HepG2 (cell line): ENCODE results near the gene DPM2. TPM values are rescaled to one million over a fixed set of nuclear protein-coding genes. Genes with fewer than 3 reads are reported as not detected.

ENCODE experiments used
- FOXJ3 ChIP-seq: sonication (generic); formaldehyde crosslinking; IDR thresholded peaks from 2 replicates; pipeline ENCODE4 v1.4.0; 2020; ENCODE audit warnings: missing genetic modification reagents, mild to moderate bottlenecking, borderline replicate concordance
- ZBTB38 ChIP-seq: sonication (generic); formaldehyde crosslinking; IDR thresholded peaks from 2 replicates; pipeline ENCODE4 v1.5.1; 2020; ENCODE audit warnings: mild to moderate bottlenecking, missing genetic modification reagents
- ZMAT3 ChIP-seq: sonication (generic); formaldehyde crosslinking; conservative IDR thresholded peaks from 2 replicates; pipeline ENCODE4 v1.7.0; 2021; ENCODE audit warnings: missing genetic modification reagents
- ZNF329 ChIP-seq: sonication (generic); formaldehyde crosslinking; IDR thresholded peaks from 2 replicates; pipeline ENCODE4 v1.9.0; 2021; ENCODE audit warnings: low read depth, mild to moderate bottlenecking, missing genetic modification reagents
- ZSCAN22 ChIP-seq: sonication (generic); formaldehyde crosslinking; IDR thresholded peaks from 2 replicates; pipeline ENCODE4 v1.4.0; 2020; ENCODE audit warnings: mild to moderate bottlenecking, missing genetic modification reagents
- polyA plus RNA-seq, 8 experiments: library from polyadenylated mRNA; depleted of rRNA in 3 of 8; stranded (reverse) in 7 of 8; unstranded in 1 of 8; fragments of >200 nt; fragmentation: Illumina TruSeq in 4 of 8; extraction: Trizol in 4 of 8; gene quantifications; 2 replicates each; pipeline versions ENCODE4 v1.2.1 to v1.2.3, GENCODE V29; 2011 to 2016; ENCODE audit warnings: low read depth in 4 of 8, missing spikeins in 1 of 8, mixed read lengths in 1 of 8; ENCODE audit not compliant: insufficient read depth in 1 of 8
- total RNA-seq, 5 experiments: library from RNA; depleted of rRNA; stranded (reverse); fragments of >200 nt; fragmentation: Illumina TruSeq; extraction: Trizol; gene quantifications; 2 replicates each; pipeline ENCODE4 v1.2.3, GENCODE V29; 2016; ENCODE audit warnings: low read depth in 1 of 5
- TF ChIP-seq, protein P1 (sequence below): sonication (generic); formaldehyde crosslinking; IDR thresholded peaks from one replicate; pipeline ENCODE4 v1.5.1; 2020; ENCODE audit warnings: mild to moderate bottlenecking, missing genetic modification reagents; ENCODE audit errors: not compliant biosample characterization
- TF ChIP-seq, protein P2 (sequence below): sonication (generic); formaldehyde crosslinking; IDR thresholded peaks from 2 replicates; pipeline ENCODE4 v1.5.0; 2020; ENCODE audit warnings: mild to moderate bottlenecking, missing genetic modification reagents, borderline replicate concordance
- TF ChIP-seq, protein P3 (sequence below): sonication (generic); formaldehyde crosslinking; IDR thresholded peaks from 2 replicates; pipeline ENCODE4 v1.8.0; 2022; ENCODE audit warnings: low read depth, missing genetic modification reagents

The DPM2 gene
- total and polyA plus RNA-seq, 2 of the 13 experiments (the other 11 are each of a cell fraction or from before 2014, with no cell fraction given) = 24.8 to 35.3 TPM

DNA sequence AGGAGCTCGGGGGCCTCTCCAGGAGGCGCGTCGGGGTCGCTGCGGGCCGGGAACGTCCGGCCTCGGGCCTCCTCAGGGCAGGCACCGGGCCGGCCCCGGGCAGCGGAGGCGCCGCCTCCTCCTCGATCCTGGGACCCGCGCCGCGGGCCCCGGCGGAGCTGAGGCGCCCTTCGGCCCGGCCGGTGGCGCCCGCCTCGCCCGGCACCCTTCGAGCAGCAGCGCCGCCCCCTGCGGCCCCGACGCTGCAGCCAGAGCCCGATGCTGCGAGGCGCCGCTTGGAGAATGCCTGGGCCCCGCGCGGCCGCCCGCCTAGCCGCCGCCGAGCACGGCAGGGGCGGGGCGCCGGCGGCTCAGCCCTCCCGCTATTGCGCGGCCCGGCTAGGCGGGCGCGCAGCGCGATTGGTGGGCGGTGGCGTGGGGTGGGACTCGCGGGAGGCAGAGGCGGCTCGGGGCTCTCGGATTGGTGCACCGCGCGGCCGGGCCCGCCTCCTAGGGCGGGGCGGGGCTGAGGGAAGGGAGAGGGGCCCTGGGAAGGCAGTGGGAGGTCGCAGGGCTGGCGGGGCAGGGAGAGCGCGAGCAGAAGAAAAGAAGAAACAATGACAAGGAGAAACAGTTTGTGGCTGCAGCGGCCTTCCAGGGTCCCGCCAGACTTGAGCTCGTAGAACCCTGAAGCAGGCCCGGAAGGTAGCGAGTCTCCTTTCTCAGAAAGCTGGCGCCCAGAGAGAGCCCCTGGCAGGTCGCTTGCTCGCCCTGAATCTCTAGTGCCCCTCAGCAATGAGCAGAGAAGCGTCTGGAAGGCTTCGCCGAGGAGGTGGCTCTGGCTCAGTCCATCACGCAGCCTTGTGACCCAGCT is 43.3 kb upstream of the DPM2 start, which contains the start of gene EEIG1 (continued):
- TF ChIP-seq, protein P1, sequence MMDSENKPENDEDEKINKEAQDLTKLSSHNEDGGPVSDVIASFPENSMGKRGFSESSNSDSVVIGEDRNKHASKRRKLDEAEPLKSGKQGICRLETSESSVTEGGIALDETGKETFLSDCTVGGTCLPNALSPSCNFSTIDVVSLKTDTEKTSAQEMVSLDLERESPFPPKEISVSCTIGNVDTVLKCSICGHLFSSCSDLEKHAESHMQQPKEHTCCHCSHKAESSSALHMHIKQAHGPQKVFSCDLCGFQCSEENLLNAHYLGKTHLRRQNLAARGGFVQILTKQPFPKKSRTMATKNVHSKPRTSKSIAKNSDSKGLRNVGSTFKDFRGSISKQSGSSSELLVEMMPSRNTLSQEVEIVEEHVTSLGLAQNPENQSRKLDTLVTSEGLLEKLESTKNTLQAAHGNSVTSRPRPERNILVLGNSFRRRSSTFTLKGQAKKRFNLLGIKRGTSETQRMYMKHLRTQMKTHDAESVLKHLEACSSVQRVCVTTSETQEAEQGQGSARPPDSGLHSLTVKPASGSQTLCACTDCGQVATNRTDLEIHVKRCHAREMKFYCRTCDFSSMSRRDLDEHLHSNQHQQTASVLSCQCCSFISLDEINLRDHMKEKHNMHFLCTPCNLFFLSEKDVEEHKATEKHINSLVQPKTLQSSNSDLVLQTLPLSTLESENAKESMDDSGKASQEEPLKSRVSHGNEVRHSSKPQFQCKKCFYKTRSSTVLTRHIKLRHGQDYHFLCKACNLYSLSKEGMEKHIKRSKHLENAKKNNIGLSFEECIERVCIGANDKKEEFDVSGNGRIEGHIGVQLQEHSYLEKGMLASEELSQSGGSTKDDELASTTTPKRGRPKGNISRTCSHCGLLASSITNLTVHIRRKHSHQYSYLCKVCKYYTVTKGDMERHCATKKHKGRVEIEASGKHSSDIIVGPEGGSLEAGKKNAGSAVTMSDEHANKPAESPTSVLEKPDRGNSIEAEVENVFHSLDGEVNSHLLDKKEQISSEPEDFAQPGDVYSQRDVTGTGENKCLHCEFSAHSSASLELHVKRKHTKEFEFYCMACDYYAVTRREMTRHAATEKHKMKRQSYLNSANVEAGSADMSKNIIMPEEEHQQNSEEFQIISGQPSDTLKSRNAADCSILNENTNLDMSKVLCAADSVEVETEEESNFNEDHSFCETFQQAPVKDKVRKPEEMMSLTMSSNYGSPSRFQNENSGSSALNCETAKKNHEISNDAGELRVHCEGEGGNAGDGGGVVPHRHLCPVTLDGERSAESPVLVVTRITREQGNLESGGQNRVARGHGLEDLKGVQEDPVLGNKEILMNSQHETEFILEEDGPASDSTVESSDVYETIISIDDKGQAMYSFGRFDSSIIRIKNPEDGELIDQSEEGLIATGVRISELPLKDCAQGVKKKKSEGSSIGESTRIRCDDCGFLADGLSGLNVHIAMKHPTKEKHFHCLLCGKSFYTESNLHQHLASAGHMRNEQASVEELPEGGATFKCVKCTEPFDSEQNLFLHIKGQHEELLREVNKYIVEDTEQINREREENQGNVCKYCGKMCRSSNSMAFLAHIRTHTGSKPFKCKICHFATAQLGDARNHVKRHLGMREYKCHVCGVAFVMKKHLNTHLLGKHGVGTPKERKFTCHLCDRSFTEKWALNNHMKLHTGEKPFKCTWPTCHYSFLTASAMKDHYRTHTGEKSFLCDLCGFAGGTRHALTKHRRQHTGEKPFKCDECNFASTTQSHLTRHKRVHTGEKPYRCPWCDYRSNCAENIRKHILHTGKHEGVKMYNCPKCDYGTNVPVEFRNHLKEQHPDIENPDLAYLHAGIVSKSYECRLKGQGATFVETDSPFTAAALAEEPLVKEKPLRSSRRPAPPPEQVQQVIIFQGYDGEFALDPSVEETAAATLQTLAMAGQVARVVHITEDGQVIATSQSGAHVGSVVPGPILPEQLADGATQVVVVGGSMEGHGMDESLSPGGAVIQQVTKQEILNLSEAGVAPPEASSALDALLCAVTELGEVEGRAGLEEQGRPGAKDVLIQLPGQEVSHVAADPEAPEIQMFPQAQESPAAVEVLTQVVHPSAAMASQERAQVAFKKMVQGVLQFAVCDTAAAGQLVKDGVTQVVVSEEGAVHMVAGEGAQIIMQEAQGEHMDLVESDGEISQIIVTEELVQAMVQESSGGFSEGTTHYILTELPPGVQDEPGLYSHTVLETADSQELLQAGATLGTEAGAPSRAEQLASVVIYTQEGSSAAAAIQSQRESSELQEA (CRISPR knock-in tag) = no peak
- no peak for TF ChIP-seq ZNF329 (CRISPR knock-in tag)
- TF ChIP-seq ZBTB38 (CRISPR knock-in tag) = no peak; the same call in 1 of the 2 replicates
- TF ChIP-seq, protein P2, sequence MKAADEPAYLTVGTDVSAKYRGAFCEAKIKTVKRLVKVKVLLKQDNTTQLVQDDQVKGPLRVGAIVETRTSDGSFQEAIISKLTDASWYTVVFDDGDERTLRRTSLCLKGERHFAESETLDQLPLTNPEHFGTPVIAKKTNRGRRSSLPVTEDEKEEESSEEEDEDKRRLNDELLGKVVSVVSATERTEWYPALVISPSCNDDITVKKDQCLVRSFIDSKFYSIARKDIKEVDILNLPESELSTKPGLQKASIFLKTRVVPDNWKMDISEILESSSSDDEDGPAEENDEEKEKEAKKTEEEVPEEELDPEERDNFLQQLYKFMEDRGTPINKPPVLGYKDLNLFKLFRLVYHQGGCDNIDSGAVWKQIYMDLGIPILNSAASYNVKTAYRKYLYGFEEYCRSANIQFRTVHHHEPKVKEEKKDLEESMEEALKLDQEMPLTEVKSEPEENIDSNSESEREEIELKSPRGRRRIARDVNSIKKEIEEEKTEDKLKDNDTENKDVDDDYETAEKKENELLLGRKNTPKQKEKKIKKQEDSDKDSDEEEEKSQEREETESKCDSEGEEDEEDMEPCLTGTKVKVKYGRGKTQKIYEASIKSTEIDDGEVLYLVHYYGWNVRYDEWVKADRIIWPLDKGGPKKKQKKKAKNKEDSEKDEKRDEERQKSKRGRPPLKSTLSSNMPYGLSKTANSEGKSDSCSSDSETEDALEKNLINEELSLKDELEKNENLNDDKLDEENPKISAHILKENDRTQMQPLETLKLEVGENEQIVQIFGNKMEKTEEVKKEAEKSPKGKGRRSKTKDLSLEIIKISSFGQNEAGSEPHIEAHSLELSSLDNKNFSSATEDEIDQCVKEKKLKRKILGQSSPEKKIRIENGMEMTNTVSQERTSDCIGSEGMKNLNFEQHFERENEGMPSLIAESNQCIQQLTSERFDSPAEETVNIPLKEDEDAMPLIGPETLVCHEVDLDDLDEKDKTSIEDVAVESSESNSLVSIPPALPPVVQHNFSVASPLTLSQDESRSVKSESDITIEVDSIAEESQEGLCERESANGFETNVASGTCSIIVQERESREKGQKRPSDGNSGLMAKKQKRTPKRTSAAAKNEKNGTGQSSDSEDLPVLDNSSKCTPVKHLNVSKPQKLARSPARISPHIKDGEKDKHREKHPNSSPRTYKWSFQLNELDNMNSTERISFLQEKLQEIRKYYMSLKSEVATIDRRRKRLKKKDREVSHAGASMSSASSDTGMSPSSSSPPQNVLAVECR (CRISPR knock-in tag) = peak; percentile 3; the same call in 1 of the 2 replicates
- TF ChIP-seq, protein P3, sequence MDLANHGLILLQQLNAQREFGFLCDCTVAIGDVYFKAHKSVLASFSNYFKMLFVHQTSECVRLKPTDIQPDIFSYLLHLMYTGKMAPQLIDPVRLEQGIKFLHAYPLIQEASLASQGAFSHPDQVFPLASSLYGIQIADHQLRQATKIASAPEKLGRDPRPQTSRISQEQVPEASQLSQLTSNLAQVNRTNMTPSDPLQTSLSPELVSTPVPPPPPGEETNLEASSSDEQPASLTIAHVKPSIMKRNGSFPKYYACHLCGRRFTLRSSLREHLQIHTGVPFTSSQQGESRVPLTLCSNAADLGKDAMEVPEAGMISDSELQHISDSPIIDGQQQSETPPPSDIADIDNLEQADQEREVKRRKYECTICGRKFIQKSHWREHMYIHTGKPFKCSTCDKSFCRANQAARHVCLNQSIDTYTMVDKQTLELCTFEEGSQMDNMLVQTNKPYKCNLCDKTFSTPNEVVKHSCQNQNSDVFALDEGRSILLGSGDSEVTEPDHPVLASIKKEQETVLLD (CRISPR knock-in tag) = 0 out of 2 replicates have a peak, but pooled peaks have one; percentile 26
- no peak for TF ChIP-seq FOXJ3 (CRISPR knock-in tag)
- TF ChIP-seq ZSCAN22 (CRISPR knock-in tag) = 0 out of 2 replicates have a peak, but pooled peaks have one; percentile 5
- TF ChIP-seq ZMAT3 (CRISPR knock-in tag) = 0 out of 2 replicates have a peak, but pooled peaks have one; percentile 28
